Caco-2 (cell line): Measurements from ENCODE around the gene JADE3. TPM values are rescaled to one million over a fixed set of nuclear protein-coding genes. Genes with fewer than 3 reads are reported as not detected.

Source experiments
- BruUV-seq: library from RNA; stranded (reverse); fragments of 400-500 nt; replicated peaks from 2 replicates; lab custom pipeline; 2021; lab: Mats Ljungman, UMichigan
- CTCF ChIA-PET: fragments of 300-600 bp; sonication (Branson Sonifier 250); formaldehyde crosslinking; loops from one replicate; lab custom pipeline; 2022; ENCODE audit warnings: antibody characterized with exemption; lab: Charles Lee
- POLR2A ChIA-PET: fragments of 300-600 bp; sonication (Branson Sonifier 250); formaldehyde crosslinking; loops from one replicate; lab custom pipeline; 2022; ENCODE audit warnings: antibody characterized with exemption; lab: Charles Lee
- DNase-seq, 2 experiments: peaks; one replicate each; pipeline versions ENCODE4 v3.0.0 to v3.0.0-alpha.2; 2020 to 2022
- H3K27me3 ChIP-seq: replicated peaks from 2 replicates; pipeline ENCODE4 v1.6.0; 2011; ENCODE audit warnings: low read length; ENCODE audit not compliant: control insufficient read depth, insufficient read depth
- H3K36me3 ChIP-seq: 2 replicates; pipeline ENCODE4 v1.5.1; 2011; ENCODE audit warnings: low read length; ENCODE audit not compliant: control insufficient read depth, insufficient read depth
- H3K4me1 ChIP-seq: fragments of 250-450 bp; sonication (Bioruptor Pico); 2 replicates; pipeline ENCODE4 v1.5.1; 2020; ENCODE audit warnings: mild to moderate bottlenecking
- H3K4me3 ChIP-seq: 2 replicates; pipeline ENCODE4 v1.5.1; 2011; ENCODE audit warnings: low read depth, mild to moderate bottlenecking, control low read depth, low read length
- H3K9me3 ChIP-seq: fragments of 250-450 bp; sonication (Bioruptor Pico); 2 replicates; pipeline ENCODE4 v1.5.1; 2020; ENCODE audit warnings: mild to moderate bottlenecking, moderate library complexity
- H3K27ac Mint-ChIP-seq: one replicate; pipeline ENCODE4 v1.8.0; 2022; ENCODE audit warnings: mixed read lengths; ENCODE audit not compliant: unreplicated experiment
- H3K27me3 Mint-ChIP-seq: one replicate; pipeline ENCODE4 v1.8.0; 2022; ENCODE audit warnings: mixed read lengths; ENCODE audit not compliant: insufficient read depth, unreplicated experiment
- H3K36me3 Mint-ChIP-seq: one replicate; pipeline ENCODE4 v1.8.0; 2022; ENCODE audit warnings: mild to moderate bottlenecking, mixed read lengths; ENCODE audit not compliant: insufficient read depth, unreplicated experiment
- H3K4me1 Mint-ChIP-seq: one replicate; pipeline ENCODE4 v1.8.0; 2022; ENCODE audit warnings: low read depth, mixed read lengths; ENCODE audit not compliant: unreplicated experiment
- H3K4me3 Mint-ChIP-seq: one replicate; pipeline ENCODE4 v1.8.0; 2022; ENCODE audit warnings: mild to moderate bottlenecking, moderate library complexity, mixed read lengths; ENCODE audit not compliant: unreplicated experiment
- H3K9me3 Mint-ChIP-seq: one replicate; pipeline ENCODE4 v1.8.0; 2022; ENCODE audit warnings: mixed read lengths; ENCODE audit not compliant: unreplicated experiment
- intact Hi-C: fragments of 100-400 bp; cut with micrococcal nuclease; formaldehyde crosslinking; loops from one replicate; pipeline ENCODE4 v1.10.0; 2022; ENCODE audit not compliant: unreplicated experiment
- total RNA-seq: library from RNA; stranded (reverse); gene quantifications from 2 replicates; pipeline ENCODE4 v1.2.3, GENCODE V29; 2022
- TF ChIP-seq, protein P1 (sequence below), 2 experiments: fragments of 200-600 bp in 1 of 2; IDR thresholded peaks; 1 replicate in 1 of 2; 2 replicates in 1 of 2; pipeline versions ENCODE4 v1.5.1 to v1.8.0; 2011 to 2022; ENCODE audit warnings: antibody characterized with exemption in 1 of 2, control low read depth in 1 of 2, inconsistent platforms in 1 of 2, low read depth in 1 of 2, low read length in 1 of 2, mild to moderate bottlenecking in 1 of 2, moderate library complexity in 1 of 2; ENCODE audit not compliant: insufficient read depth in 1 of 2, severe bottlenecking in 1 of 2, unreplicated experiment in 1 of 2

Gene JADE3
- total RNA-seq, 1 experiment from 2014 or later, result 22.7 TPM

DNA sequence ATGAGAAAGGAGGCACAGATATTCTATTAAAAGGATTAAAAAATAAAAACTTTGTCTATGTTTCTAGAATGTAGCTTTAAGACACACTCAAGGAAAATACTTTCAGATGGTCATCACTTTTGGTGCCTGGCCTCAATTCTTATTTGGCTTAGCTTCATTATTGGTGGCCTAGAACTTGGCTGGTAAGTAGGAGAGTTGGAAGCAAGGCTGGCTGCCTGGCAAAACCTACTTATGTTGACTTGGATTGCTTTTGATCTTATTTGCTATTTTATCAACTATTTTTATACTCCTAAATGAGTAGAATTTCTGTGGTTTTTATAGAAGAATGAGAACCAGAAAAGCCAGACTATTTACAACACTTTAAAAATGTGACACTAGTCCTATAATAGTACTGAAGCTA, 35.3 kb upstream of the JADE3 start:
- no peaks in the 10 kb centered on the region for H3K27me3 Mint-ChIP-seq
- no peaks in the 10 kb centered on the region for H3K4me1 Mint-ChIP-seq
- H3K9me3 Mint-ChIP-seq, result no peaks in the 10 kb centered on the region
- H3K36me3 Mint-ChIP-seq, result peaks cover 27% of the 10 kb centered on the region
- H3K27ac Mint-ChIP-seq, result no peak overlapping the region
- TF ChIP-seq, protein P1, sequence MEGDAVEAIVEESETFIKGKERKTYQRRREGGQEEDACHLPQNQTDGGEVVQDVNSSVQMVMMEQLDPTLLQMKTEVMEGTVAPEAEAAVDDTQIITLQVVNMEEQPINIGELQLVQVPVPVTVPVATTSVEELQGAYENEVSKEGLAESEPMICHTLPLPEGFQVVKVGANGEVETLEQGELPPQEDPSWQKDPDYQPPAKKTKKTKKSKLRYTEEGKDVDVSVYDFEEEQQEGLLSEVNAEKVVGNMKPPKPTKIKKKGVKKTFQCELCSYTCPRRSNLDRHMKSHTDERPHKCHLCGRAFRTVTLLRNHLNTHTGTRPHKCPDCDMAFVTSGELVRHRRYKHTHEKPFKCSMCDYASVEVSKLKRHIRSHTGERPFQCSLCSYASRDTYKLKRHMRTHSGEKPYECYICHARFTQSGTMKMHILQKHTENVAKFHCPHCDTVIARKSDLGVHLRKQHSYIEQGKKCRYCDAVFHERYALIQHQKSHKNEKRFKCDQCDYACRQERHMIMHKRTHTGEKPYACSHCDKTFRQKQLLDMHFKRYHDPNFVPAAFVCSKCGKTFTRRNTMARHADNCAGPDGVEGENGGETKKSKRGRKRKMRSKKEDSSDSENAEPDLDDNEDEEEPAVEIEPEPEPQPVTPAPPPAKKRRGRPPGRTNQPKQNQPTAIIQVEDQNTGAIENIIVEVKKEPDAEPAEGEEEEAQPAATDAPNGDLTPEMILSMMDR (IDR thresholded peaks at IDR 0.05; ENCODE audit: insufficient read depth in 1 of 2, low read depth in 1 of 2, low read length in 1 of 2, severe bottlenecking in 1 of 2, unreplicated experiment in 1 of 2), result no peak
- no peak overlapping the region for H3K4me3 Mint-ChIP-seq
- CTCF ChIA-PET, result no interaction called here
- Histone ChIP-seq H3K4me3 (no peak overlapping the region), H3K9me3 (no peaks in the 10 kb centered on the region), H3K36me3 (no peaks in the 10 kb centered on the region), H3K4me1 (no peaks in the 10 kb centered on the region), H3K27me3 (no peaks in the 10 kb centered on the region)
- BruUV-seq, result no TSS peak
- intact Hi-C loops, result no loop called here
- DNase-seq, result no peak
- POLR2A ChIA-PET, result no interaction called here

DNA sequence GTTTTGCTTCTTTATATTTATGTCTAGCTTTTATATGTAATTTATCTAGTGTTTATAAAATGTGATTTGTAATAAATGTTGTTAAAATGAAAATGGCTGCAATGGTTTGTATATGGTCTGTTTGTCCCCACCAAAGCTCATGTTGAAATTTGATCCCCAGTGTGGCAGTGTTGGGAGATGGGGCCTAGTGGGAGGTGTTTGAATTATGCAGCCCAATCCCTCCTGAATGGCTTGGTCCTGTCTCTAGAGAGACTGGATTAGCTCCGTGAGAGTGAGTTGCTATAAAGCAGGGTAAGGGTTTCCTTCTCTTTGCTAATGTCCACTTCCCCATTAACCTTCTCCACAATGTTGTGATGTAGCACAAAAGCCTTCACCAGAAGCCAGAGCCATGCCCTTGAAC, 30.0 kb upstream of the JADE3 start:
- Histone ChIP-seq H3K9me3 (no peaks in the 10 kb centered on the region), H3K4me3 (no peak overlapping the region), H3K27me3 (no peaks in the 10 kb centered on the region), H3K36me3 (no peaks in the 10 kb centered on the region), H3K4me1 (no peaks in the 10 kb centered on the region)
- no peak for DNase-seq
- intact Hi-C loops, result no loop called here
- TF ChIP-seq, protein P1 (IDR thresholded peaks at IDR 0.05; ENCODE audit: insufficient read depth in 1 of 2, low read depth in 1 of 2, low read length in 1 of 2, severe bottlenecking in 1 of 2, unreplicated experiment in 1 of 2), result no peak
- Mint-ChIP-seq H3K4me3 (no peak overlapping the region), H3K27ac (no peak overlapping the region), H3K9me3 (no peaks in the 10 kb centered on the region), H3K36me3 (peaks cover 31% of the 10 kb centered on the region), H3K4me1 (no peaks in the 10 kb centered on the region), H3K27me3 (no peaks in the 10 kb centered on the region)
- POLR2A ChIA-PET, result no interaction called here
- CTCF ChIA-PET, result no interaction called here
- no TSS peak for BruUV-seq

DNA sequence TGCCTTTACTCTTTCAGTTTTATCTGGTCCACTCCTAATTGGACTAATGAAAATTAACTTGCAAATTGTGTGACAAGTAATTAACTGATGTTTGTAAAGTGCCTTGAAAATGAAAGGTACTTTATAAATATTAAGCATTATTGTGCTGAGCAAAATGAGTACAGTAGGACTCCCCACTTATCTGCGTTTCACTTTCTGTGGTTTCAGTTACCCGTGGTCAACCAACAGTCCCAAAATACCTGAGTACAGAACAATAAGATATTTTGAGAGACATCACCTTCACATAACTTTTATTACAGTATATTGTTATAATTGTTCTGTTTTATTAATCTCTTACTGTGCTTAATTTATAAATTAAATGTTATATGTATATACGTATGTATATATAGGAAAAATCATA, 27.4 kb upstream of the JADE3 start:
- Mint-ChIP-seq H3K4me1 (no peaks in the 10 kb centered on the region), H3K4me3 (no peak overlapping the region), H3K9me3 (no peaks in the 10 kb centered on the region), H3K27ac (no peak overlapping the region), H3K36me3 (peaks cover 17% of the 10 kb centered on the region), H3K27me3 (no peaks in the 10 kb centered on the region)
- no peak for DNase-seq
- no TSS peak for BruUV-seq
- intact Hi-C loops, result no loop called here
- Histone ChIP-seq H3K27me3 (no peaks in the 10 kb centered on the region), H3K36me3 (no peaks in the 10 kb centered on the region), H3K4me1 (no peaks in the 10 kb centered on the region), H3K4me3 (no peak overlapping the region), H3K9me3 (no peaks in the 10 kb centered on the region)
- CTCF ChIA-PET, result no interaction called here
- TF ChIP-seq, protein P1 (IDR thresholded peaks at IDR 0.05; ENCODE audit: insufficient read depth in 1 of 2, low read depth in 1 of 2, low read length in 1 of 2, severe bottlenecking in 1 of 2, unreplicated experiment in 1 of 2), result no peak
- POLR2A ChIA-PET, result no interaction called here
